Lower leg skin (tissue), 3 donors: ENCODE measurements around the gene COL19A1.

ENCODE experiments used
- POLR2A ChIP-seq, 2 donors: fragments of 450-650 bp; IDR thresholded peaks; one replicate each; pipeline ENCODE4 v1.6.1; 2016 to 2017; ENCODE audit warnings: antibody characterized with exemption in 2 of 2, mild to moderate bottlenecking in 1 of 2, moderate library complexity in 1 of 2
- TF ChIP-seq, protein P1 (sequence below), 3 donors: fragments of 450-650 bp; IDR thresholded peaks; one replicate each; pipeline ENCODE4 v1.5.1; 2016; ENCODE audit warnings: antibody characterized with exemption in 3 of 3, mild to moderate bottlenecking in 3 of 3, moderate library complexity in 2 of 3

DNA sequence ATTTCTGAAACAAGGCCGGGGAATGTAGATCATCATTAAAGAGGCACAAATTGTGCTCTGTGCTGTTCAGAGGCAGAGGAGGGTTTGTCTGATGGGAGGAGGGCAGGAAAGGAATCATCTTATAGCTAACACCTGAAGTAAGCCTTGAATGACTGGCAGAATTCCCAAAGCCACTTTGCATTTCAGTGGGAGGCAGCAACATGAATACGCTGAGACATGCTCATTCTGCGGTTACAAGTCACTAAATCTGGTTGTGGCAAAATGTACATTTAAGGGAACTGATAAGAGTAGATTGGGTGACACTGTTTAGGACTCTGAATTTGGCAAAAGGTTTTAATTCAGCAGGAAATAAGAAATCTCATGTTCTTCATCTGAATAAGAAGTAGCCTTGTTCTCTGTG, 4.4 kb upstream of the COL19A1 start:
- TF ChIP-seq, protein P1, sequence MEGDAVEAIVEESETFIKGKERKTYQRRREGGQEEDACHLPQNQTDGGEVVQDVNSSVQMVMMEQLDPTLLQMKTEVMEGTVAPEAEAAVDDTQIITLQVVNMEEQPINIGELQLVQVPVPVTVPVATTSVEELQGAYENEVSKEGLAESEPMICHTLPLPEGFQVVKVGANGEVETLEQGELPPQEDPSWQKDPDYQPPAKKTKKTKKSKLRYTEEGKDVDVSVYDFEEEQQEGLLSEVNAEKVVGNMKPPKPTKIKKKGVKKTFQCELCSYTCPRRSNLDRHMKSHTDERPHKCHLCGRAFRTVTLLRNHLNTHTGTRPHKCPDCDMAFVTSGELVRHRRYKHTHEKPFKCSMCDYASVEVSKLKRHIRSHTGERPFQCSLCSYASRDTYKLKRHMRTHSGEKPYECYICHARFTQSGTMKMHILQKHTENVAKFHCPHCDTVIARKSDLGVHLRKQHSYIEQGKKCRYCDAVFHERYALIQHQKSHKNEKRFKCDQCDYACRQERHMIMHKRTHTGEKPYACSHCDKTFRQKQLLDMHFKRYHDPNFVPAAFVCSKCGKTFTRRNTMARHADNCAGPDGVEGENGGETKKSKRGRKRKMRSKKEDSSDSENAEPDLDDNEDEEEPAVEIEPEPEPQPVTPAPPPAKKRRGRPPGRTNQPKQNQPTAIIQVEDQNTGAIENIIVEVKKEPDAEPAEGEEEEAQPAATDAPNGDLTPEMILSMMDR (IDR thresholded peaks at IDR 0.05): no peak
- no peak for TF ChIP-seq POLR2A (IDR thresholded peaks at IDR 0.05)
